Adipocyte (in vitro differentiated cells): ENCODE results near the gene ILKAP.

ENCODE experiments used
- DNase-seq: peaks from one replicate; pipeline ENCODE4 v3.0.0-alpha.2; 2015; ENCODE audit warnings: low read depth
- H3K27me3 ChIP-seq: replicated peaks from 2 replicates; pipeline ENCODE4 v1.7.0; 2013; ENCODE audit warnings: mild to moderate bottlenecking, low read length, moderate library complexity; ENCODE audit not compliant: control insufficient read depth, insufficient read depth
- H3K36me3 ChIP-seq: 2 replicates; pipeline ENCODE4 v1.7.0; 2013; ENCODE audit warnings: low read length, mild to moderate bottlenecking, moderate library complexity; ENCODE audit not compliant: control insufficient read depth, insufficient read depth, severe bottlenecking
- H3K4me1 ChIP-seq: 2 replicates; pipeline ENCODE4 v1.7.0; 2013; ENCODE audit warnings: mild to moderate bottlenecking, low read length, moderate library complexity; ENCODE audit not compliant: control insufficient read depth, insufficient read depth
- H3K4me3 ChIP-seq: 2 replicates; pipeline ENCODE4 v1.7.0; 2013; ENCODE audit warnings: mild to moderate bottlenecking, low read length, moderate library complexity
- H3K9ac ChIP-seq: 2 replicates; pipeline ENCODE4 v1.7.0; 2013; ENCODE audit warnings: mild to moderate bottlenecking, low read length, moderate library complexity
- H3K9me3 ChIP-seq: 2 replicates; pipeline ENCODE4 v1.7.0; 2013; ENCODE audit warnings: mild to moderate bottlenecking, low read length, moderate library complexity; ENCODE audit not compliant: control insufficient read depth

The ILKAP gene

DNA sequence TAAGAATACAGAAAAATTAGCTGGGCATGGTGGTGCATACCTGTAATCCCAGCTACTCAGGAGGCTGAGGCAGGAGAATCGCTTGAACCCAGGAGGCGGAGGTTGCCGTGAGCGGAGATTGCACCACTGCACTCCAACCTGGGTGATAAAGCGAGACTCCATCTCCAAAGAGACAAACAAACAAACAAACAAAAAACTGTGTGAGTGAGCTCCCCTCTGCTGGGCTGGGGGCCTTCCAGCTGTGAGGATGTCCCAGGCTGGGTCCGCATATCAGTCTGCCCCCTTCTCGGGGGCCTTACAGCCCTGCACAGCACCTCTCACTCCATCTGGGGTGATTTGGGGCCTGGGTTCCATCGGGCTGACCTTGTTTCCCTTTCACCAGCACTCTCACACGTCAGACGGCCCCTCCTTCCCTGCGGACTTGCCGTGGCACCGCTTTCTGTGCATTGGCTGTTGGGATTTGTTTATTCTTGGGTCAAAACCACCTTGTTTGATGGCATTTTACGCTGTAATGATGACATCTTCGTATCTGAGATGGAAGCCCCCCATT, 67.8 kb downstream of the ILKAP start:
- Histone ChIP-seq H3K27me3 (no peaks in the 10 kb centered on the region), H3K9ac (no peak overlapping the region), H3K9me3 (no peaks in the 10 kb centered on the region), H3K4me3 (no peak overlapping the region), H3K36me3 (no peaks in the 10 kb centered on the region), H3K4me1 (peaks cover 12% of the 10 kb centered on the region)
- DNase-seq, result no peak

DNA sequence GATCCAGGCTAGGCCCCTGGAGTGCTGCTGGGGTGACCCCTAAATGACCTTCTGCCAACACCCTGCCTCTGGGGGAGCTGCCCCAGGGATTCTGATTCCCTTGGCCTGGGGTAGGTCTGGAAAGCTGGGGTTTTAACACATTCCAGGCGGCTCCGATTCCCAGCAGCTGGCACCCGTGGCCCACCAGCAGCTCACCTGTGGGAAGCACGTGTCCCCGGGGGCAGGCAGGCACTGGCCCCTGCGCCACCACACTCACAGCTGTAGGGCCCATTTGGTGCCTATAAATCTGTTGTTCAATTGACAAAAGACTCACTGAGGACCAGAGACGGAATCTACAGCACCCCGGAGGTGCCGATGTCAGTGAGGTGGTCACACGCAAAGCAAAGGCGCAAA, 69.1 kb downstream of the ILKAP start:
- Histone ChIP-seq H3K4me3 (no peak overlapping the region), H3K9me3 (no peaks in the 10 kb centered on the region), H3K4me1 (peaks cover 12% of the 10 kb centered on the region), H3K27me3 (no peaks in the 10 kb centered on the region), H3K36me3 (no peaks in the 10 kb centered on the region), H3K9ac (no peak overlapping the region)
- DNase-seq, result no peak

DNA sequence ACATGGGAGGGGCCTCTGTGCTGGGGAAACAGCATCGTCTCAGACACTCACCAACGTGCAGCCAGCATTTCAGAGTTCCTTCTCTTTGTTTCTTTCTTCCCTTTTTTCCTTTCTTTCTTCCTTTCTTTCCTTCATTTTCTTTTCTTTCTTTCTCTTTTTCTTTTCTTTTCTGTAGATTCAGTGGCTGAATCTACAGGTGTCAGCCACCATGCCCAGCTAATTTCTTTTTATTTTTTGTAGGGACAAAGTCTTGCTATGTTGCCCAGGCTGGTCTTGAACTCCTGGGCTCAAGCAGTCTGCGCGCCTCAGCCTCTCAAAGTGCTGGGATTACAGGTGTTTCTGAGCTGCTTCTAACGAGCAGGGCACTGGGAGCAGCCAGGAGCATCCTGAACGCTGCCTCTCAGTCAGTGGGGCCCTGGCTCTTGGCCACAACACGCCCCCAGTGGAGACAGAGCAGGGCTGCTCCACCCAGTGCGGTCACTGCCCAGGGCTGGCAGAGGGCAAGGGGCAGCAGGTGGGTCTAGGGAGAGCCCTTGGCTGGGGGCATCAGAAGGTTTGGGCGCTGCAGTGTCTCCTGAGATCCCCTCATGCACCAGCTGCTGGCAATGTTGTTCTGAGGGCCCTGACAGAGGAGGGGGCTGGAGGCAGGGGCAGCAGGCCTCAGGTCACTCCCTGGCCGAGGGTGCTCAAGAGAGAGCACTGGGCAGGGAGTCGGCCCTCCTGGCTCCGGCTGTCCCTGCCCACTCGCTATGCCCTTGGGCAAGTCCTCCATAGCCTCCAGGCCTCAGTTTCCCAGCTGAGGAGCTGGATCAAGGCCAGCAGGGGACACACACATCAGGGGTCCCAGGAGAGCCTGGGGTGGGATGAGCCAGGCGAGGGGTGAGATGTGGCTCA, 69.7 kb downstream of the ILKAP start:
- Histone ChIP-seq H3K36me3 (no peaks in the 10 kb centered on the region), H3K9me3 (no peaks in the 10 kb centered on the region), H3K9ac (no peak overlapping the region), H3K4me3 (no peak overlapping the region), H3K27me3 (no peaks in the 10 kb centered on the region), H3K4me1 (peaks cover 12% of the 10 kb centered on the region)
- no peak for DNase-seq

DNA sequence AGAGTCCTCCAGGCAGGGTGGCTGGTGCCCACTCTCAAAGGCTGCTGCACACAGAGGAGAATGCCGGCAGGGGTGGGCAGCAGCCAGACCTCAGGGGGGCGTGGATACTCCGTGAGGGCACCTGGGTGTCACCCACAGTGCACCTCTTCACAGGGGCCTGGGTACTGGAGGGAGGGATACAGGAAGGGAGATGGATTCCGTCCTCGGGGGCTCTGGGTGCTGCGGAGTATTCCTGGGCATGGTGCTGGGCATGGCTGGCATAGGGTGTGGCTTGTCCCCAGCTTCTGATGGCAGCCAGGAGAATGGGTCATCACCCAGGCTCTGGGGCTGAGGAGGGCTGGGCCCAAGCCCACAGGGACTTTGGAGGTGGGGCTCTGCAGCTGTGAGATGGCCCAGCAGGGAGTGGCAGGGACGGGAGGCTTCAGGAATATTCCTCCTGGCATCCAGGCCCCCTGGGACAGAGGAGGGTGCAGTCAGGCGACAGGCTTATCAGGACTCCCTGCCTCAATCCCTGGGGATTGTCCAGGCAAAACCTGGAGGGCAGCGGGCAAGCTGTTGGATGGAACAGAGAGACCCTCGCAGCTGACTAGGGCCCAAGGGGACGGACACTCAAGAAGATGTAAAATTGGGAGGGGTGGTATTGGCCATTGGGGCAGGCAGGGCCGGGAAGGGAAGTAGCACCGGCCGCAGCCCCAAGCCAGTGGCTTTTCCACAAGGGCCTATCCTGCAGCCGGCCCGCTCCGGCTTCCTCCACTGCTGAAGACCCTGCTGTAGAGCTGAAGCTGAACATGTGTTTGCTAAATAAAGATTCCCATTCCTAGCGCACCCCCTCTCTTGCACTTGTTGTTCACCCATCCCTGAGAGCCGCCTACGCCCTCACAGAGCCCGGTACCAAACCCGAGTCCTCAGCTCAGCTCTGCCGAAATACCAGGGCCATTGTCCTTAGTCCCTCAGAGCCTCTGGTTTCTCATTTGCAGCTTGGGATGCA, 70.7 kb downstream of the ILKAP start:
- no peak for DNase-seq
- H3K4me1 ChIP-seq, result peaks cover 11% of the 10 kb centered on the region
- no peak overlapping the region for H3K9ac ChIP-seq
- H3K36me3 ChIP-seq, result no peaks in the 10 kb centered on the region
- no peaks in the 10 kb centered on the region for H3K27me3 ChIP-seq
- H3K4me3 ChIP-seq, result no peak overlapping the region
- H3K9me3 ChIP-seq, result no peaks in the 10 kb centered on the region

DNA sequence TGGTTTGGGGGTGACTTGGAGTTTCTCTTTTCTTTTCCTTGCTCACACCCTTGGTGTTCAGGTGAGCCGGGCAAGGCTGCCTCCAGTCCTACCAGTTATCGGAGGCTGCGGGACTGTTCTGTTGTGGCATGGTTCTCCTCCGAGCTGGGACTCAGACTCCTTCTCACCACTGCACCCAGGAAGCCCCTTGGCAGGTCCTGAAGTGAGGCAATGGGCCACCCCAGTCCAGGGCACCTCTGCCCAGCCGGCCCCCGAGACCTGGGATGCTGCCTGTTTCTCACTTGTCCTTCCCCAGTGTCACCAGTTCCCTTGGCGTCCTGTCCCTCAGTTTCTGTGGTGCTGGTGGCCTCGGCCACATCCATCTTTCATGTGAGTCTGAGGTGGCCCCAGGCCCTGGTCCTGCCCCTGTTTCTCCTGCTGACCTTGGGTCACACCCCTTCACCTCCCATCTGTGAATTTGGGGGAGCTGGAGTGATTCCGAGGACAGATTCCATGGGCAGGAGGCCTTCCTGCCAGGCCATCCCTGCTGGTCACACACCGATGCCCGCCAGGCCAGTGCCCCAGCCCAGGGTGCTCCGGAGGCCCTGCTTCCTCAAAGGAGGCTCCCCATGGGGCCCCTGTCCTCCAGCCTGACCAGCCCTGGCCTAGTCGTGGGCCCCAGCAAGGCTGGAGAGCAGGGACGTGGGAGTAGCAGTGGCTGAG, 71.6 kb downstream of the ILKAP start:
- Histone ChIP-seq H3K9ac (no peak overlapping the region), H3K9me3 (no peaks in the 10 kb centered on the region), H3K4me3 (no peak overlapping the region), H3K36me3 (no peaks in the 10 kb centered on the region), H3K27me3 (no peaks in the 10 kb centered on the region), H3K4me1 (peaks cover 8% of the 10 kb centered on the region)
- no peak for DNase-seq

DNA sequence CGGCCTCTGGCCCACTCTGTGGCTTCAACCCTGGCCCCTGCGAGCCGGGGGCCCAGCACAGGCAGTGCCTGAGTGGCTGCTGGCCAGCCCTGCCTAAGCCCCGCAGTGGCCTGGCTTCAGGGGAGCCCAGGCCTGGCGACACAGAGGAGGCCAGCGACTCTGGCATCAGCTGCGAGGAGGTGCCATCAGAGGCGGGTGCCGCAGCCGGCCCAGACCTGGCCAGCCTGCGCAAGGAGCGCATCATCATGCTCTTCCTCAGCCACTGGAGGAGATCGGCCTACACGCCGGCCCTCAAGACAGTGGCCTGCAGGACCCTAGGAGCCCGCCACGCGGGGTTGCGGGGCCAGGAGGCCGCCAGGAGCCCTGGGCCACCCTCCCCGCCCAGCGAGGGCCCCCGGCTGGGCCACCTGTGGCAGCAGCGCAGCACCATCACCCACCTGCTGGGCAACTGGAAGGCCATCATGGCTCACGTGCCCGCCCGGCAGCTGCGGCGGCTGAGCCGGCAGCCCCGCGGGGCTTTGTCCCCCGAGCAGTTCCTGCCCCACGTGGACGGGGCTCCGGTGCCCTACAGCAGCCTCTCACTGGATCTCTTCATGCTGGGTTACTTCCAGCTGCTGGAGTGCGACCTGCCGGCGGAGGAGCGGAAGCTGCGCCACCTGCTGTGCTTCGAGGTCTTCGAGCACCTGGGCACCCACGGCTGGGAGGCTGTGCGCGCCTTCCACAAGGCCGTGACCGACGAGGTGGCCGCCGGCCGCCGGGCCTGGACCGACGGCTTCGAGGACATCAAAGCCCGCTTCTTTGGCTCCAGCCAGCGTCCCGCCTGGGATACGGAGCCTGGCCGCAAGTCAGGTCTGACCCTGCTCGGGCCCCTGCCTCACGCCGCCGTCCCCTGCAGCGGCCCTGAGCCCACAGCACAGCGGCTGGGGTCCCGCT, 72.5 kb downstream of the ILKAP start:
- DNase-seq, result no peak
- Histone ChIP-seq H3K9ac (no peak overlapping the region), H3K4me1 (peaks cover 3% of the 10 kb centered on the region), H3K27me3 (no peaks in the 10 kb centered on the region), H3K4me3 (no peak overlapping the region), H3K9me3 (no peaks in the 10 kb centered on the region), H3K36me3 (no peaks in the 10 kb centered on the region)

DNA sequence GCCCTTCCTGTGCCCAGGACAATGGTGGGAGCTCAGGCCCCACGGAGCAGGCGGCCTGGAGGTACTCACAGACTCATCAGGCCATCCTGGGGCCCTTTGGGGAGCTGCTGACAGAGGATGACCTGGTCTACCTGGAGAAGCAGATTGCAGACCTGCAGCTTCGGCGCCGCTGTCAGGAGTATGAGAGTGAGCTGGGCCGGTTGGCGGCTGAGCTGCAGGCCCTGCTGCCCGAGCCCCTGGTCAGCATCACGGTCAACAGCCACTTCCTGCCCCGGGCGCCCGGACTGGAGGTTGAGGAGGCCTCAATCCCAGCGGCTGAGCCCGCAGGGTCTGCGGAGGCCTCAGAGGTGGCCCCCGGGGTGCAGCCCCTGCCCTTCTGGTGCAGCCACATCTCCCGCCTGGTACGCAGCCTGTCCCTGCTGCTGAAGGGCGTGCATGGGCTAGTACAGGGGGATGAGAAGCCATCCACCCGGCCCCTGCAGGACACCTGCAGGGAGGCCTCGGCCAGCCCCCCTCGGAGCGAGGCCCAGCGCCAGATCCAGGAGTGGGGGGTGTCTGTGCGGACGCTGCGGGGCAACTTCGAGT, 73.3 kb downstream of the ILKAP start:
- H3K27me3 ChIP-seq, result no peaks in the 10 kb centered on the region
- H3K9me3 ChIP-seq, result no peaks in the 10 kb centered on the region
- no peak overlapping the region for H3K4me3 ChIP-seq
- no peaks in the 10 kb centered on the region for H3K36me3 ChIP-seq
- H3K4me1 ChIP-seq, result peaks cover 3% of the 10 kb centered on the region
- DNase-seq, result no peak
- H3K9ac ChIP-seq, result no peak overlapping the region

DNA sequence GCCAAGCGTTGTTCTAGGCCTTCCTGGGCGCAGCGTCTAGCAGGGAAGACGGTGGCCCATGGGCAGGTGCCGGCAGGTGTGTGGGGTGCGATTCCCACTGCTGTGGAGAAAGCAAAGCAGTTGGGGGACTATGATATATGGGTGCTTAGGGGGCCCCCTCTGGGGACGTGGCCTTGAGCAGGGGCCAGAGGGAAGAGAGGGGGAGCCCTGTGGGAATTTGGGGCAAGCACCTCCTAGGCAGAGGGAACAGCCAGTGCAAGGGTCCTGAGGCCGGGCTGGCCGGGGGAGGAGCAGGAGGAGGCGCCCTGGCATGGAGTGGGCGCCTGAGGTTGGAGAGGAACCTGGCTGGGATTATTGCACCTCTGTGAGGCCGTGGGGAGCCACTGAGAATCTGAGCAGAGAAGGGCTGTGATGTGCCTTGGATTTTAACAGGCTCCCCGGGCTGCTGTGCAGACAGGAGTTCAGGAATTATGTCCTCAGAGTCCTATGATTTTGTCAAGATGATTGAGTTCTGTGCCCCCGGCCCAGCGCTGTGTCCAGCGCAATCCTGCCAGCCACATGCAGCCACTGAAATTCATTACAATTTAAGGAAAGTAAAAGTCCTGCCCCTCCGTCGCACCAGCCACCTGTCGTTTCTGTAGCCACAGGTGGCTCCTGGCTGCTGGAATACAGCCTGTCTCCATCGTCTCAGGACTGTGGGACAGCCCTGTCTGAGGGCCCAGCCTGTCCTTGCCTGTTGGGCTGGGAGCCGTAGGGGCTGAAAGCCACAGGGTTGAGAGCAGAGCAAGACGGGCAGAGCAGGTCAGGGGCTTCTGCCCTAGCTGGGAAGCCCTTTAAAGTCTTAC, 74.1 kb downstream of the ILKAP start:
- Histone ChIP-seq H3K4me3 (no peak overlapping the region), H3K36me3 (no peaks in the 10 kb centered on the region), H3K9ac (no peak overlapping the region), H3K4me1 (peaks cover 3% of the 10 kb centered on the region), H3K9me3 (no peaks in the 10 kb centered on the region), H3K27me3 (peaks cover 2% of the 10 kb centered on the region)
- no peak for DNase-seq

DNA sequence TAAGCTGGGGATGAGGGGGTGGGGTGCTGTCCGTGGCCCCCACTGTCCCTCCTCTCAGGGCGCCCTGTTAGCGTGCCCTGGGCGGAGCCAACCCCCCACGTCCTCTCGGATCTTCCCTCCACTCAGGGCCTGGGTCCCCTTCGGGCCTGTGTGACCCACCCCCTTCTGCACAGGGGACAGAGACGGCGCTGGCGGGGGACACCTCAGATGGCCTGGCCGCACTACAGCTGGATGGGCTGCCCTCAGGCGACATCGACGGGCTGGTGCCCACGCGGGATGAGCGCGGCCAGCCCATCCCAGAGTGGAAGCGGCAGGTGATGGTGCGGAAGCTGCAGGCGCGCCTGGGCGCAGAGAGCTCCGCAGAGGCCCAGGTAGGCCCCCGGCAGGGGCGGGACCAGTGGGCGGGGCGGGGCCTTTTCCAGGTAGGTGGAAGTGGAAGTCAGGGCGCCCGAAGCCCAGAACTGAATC, 74.9 kb downstream of the ILKAP start:
- Histone ChIP-seq H3K4me3 (no peak overlapping the region), H3K36me3 (no peaks in the 10 kb centered on the region), H3K27me3 (peaks cover 10% of the 10 kb centered on the region), H3K4me1 (peaks cover 3% of the 10 kb centered on the region), H3K9ac (no peak overlapping the region), H3K9me3 (no peaks in the 10 kb centered on the region)
- no peak for DNase-seq
